GM12801 (cell line): ENCODE measurements around the gene MYO3A.

ENCODE experiments used
- CTCF ChIP-seq: IDR thresholded peaks from one replicate; pipeline ENCODE4 v1.5.1; 2011; ENCODE audit warnings: control low read depth; ENCODE audit not compliant: insufficient read length; ENCODE audit errors: extremely low read depth

MYO3A gene

GRCh38 chr10:25901199-25901598 is 32.8 kb upstream of the MYO3A start:
- TF ChIP-seq CTCF: no peak

GRCh38 chr10:25902002-25902401 is 32.0 kb upstream of the MYO3A start:
- TF ChIP-seq CTCF: no peak

GRCh38 chr10:25907261-25907660 is 26.8 kb upstream of the MYO3A start:
- TF ChIP-seq CTCF: no peak

- TF ChIP-seq CTCF: no peak
These were observed 21.2 kb upstream of the MYO3A start for GRCh38 chr10:25912866-25913265.

GRCh38 chr10:25914776-25915175 is 19.3 kb upstream of the MYO3A start:
- no peak for TF ChIP-seq CTCF

- no peak for TF ChIP-seq CTCF
These were observed 651 bp downstream of the MYO3A start for GRCh38 chr10:25934621-25935139.

- no peak for TF ChIP-seq CTCF
These were observed 4.4 kb downstream of the MYO3A start for GRCh38 chr10:25938405-25938804.

GRCh38 chr10:25944771-25945170 is 10.7 kb downstream of the MYO3A start:
- no peak for TF ChIP-seq CTCF
